Inflammatory macrophage treated with lipopolysaccharide for 4 hours (primary cell): ENCODE measurements around the gene CHRM1.
"Not testable (repeated sequence)": the region's sequence is repeated elsewhere in the genome, so short reads cannot be mapped to it uniquely, and the experiment has no call there.

ENCODE experiments used
- DNase-seq: peaks from one replicate; pipeline ENCODE4 v3.0.0-alpha.2; 2020

The CHRM1 gene

DNA sequence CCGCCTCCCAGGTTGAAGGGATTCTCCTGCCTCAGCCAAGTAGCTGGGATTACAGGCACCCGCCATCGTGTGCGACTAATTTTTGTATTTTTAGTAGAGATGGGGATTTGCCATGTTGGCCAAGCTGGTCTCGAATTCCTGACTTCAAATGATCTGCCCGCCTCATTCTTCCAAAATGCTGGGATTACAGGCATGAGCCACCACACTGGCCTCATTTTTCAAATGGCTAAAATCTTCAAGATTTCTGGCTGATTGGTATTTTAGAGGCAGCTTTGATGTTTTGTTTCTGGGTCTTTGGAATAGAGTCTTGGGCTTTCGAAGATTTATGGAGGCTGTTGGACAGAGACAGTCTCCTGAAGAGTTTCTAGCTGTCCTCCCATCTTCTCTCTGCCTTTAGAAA, 46.3 kb downstream of the CHRM1 start:
- DNase-seq = no peak

DNA sequence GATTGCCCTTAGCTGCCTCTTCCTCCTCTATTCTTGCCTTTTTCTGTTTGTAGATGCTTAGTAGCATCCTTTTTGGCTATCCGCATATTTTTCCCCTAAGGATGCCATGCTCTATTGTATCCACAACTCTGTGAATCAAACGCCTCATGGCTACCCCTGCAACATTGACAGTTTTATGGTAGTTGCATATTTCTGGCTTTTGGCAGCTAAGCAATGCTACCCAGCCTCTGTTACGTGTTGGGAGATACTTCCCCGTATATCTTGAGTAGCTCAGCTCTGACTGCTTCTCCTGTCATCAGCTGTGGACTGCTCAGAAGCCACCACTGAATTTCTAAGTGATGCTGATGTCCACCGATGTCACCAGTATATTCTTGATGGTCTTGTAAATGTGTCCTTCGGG, 55.5 kb downstream of the CHRM1 start:
- no peak for DNase-seq

DNA sequence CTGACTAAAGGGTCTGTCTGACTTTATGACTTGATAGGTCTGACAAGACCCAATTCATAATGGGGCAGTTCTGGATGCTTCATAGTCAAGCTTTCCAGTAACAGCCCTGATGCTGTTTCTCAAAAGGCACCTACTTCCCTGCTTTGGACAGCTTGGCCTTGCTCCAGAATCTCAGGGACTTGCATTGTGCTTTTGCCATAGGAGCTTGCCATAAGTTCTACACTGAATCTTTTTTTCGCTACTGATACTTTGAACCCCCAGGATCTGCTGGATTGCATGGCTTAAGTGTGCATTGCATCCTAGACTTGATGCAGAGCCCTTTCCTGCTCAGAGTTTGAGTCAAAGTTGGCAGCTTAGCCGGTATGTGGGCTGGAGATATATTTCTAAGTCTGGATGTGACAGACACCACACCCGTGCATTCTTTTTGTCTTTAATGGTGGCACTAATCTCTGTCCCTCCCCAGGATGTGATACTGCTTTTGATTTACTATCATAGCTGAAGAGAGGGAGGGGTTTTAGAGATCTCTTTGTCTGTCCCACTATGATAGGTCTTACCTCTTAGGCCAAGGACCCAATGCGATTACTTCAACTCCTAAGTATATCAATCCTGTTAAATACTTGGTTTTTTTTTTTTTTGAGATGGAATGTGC, 57.4 kb downstream of the CHRM1 start:
- no peak for DNase-seq

DNA sequence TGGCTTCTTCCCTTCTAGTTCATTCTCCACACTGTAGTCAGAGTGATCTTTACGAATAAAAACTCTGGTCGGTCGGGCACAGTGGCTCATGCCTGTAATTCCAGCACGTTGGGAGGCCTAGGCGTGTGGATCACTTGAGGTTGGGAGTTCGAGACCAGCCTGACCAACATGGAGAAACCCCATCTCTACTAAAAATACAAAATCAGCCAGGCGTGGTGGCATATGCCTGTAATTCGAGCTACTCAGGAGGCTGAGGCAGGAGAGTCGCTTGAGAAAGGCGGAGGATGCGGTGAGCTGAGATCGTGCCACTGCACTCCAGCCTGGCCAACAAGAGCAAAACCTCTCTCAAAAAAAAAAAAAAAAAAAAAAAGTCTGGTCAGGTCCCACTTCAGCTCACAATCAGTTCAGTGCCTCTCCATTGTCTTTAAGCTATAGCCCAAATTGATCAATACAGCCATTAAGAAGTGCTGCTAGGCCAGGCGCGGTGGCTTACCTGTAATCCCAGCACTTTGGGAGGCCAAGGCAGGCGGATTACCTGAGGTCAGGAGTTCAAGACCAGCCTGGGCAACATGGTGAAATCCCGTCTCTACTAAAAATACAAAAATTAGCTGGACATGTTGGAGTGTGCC, 59.5 kb downstream of the CHRM1 start:
- DNase-seq = not testable (repeated sequence)

DNA sequence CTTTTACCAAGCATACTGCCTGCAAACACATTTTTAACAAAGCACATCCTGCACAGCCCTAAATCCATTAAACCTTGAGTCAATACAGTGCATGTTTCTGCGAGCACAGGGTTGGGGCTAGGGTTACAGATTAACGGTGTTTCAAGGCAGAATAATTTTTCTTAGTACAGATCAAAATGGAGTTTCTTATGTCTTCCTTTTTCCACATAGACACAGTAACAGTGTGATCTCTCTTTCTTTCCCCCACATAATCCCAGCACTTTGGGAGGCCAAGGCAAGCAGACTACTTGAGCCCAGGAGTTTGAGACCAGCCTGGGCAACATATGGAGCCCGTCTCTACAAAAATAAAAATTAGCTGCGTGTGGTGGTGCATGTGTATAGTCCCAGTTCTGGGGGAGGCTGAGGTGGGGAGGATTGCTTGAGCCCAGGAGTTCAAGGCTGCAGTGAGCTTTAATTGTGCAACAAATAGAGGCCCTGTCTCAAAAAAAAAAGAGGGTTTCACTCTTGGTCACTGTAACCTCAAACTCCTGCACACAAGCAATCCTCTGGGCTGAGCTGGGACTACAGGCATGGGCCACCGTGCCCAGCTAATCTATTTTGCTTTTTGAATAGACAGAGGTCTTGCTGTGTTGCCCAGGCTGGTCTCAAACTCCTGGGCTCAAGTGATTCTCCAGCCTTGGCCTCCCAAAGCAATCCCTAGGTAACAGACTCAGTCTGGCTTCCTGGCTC, 60.2 kb downstream of the CHRM1 start:
- no peak for DNase-seq

DNA sequence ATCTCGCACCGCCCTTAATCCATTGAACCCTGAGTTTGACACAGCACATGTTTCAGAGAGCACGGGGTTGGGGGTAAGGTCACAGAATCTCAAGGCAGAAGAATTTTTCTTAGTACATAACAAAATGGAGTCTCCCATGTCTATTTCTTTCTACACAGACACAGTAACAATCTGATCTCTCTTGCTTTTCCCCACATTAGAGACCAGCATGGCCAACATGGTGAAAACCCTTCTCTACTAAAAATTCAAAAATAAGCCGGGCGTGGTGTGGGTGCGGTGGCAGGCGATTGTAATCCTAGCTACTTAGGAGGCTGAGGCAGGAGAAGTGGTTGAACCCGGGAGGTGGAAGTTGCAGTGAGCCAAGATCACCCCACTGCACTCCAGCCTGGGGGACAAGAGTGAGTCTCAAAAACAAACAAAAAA, 61.9 kb downstream of the CHRM1 start:
- not testable (repeated sequence) for DNase-seq
